ENCODE results near the gene LITAFD. TPM values are rescaled to one million over a fixed set of nuclear protein-coding genes. Genes with fewer than 3 reads are reported as not detected.
"Not testable (repeated sequence)": the region's sequence is repeated elsewhere in the genome, so short reads cannot be mapped to it uniquely, and the experiment has no call there.

Gene LITAFD
- polyA plus RNA-seq, 1 of the 3 experiments (the other 2 are of a cell fraction): not detected

GRCh38 chr16:8916541-8917225, 34.5 kb downstream of the LITAFD start:
- ChIA-PET CTCF (interaction anchor here (1.0 to 1.3 kb wide), 2 partner anchors 16 to 20 kb away, joined by 3 read pairs; no protein-coding TSS in a partner anchor), POLR2A (no interaction called here)
- peaks cover 67 to 80% of the 10 kb centered on the region in 2 experiments for H3K36me3 ChIP-seq (replicated peaks in 1 of 2; ENCODE audit: control insufficient read depth in 1 of 2, insufficient read depth in 2 of 2, low read length in 1 of 2)
- H3F3A ChIP-seq (replicated peaks; ENCODE audit: insufficient read depth): peaks cover 3% of the 10 kb centered on the region
- peaks cover 19% of the 10 kb centered on the region for H4K20me1 ChIP-seq (ENCODE audit: insufficient read depth)
- no peaks in the 10 kb centered on the region for H3K4me1 ChIP-seq (ENCODE audit: control insufficient read depth in 1 of 2, insufficient read depth in 2 of 2, low read depth in 1 of 2, low read length in 1 of 2)
- H3K9me2 ChIP-seq: no peaks in the 10 kb centered on the region
- TF ChIP-seq GABPA (IDR thresholded peaks at IDR 0.05; ENCODE audit: low read depth) (no peak), EZH2phosphoT487 (IDR thresholded peaks at IDR 0.05; ENCODE audit: borderline replicate concordance, low read depth) (no peak), EP300 (IDR thresholded peaks at IDR 0.05; ENCODE audit: borderline replicate concordance in 1 of 2, low read depth in 1 of 2, low read length in 1 of 2) (no peak), MXI1 (IDR thresholded peaks at IDR 0.05; ENCODE audit: low read depth, low read length) (no peak), TAF1 (IDR thresholded peaks at IDR 0.05; ENCODE audit: borderline replicate concordance, low read depth, low read length) (no peak), JUND (IDR thresholded peaks at IDR 0.05) (no peak), REST (IDR thresholded peaks at IDR 0.05; ENCODE audit: low read depth, low read length) (no peak), SIN3A (IDR thresholded peaks at IDR 0.05; ENCODE audit: borderline replicate concordance, low read depth, low read length) (no peak), ZBTB33 (IDR thresholded peaks at IDR 0.05; ENCODE audit: borderline replicate concordance, low read depth) (no peak), FOXM1 (IDR thresholded peaks at IDR 0.05; ENCODE audit: low read depth) (no peak), TCF12 (IDR thresholded peaks at IDR 0.05) (no peak), RFX5 (IDR thresholded peaks at IDR 0.05; ENCODE audit: low read length) (no peak)
- TF ChIP-seq, protein P1, sequence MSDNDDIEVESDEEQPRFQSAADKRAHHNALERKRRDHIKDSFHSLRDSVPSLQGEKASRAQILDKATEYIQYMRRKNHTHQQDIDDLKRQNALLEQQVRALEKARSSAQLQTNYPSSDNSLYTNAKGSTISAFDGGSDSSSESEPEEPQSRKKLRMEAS (IDR thresholded peaks at IDR 0.05; ENCODE audit: low read depth): no peak
- TF ChIP-seq, protein P2, sequence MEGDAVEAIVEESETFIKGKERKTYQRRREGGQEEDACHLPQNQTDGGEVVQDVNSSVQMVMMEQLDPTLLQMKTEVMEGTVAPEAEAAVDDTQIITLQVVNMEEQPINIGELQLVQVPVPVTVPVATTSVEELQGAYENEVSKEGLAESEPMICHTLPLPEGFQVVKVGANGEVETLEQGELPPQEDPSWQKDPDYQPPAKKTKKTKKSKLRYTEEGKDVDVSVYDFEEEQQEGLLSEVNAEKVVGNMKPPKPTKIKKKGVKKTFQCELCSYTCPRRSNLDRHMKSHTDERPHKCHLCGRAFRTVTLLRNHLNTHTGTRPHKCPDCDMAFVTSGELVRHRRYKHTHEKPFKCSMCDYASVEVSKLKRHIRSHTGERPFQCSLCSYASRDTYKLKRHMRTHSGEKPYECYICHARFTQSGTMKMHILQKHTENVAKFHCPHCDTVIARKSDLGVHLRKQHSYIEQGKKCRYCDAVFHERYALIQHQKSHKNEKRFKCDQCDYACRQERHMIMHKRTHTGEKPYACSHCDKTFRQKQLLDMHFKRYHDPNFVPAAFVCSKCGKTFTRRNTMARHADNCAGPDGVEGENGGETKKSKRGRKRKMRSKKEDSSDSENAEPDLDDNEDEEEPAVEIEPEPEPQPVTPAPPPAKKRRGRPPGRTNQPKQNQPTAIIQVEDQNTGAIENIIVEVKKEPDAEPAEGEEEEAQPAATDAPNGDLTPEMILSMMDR (IDR thresholded peaks at IDR 0.05): no peak
- TF ChIP-seq, protein P3, sequence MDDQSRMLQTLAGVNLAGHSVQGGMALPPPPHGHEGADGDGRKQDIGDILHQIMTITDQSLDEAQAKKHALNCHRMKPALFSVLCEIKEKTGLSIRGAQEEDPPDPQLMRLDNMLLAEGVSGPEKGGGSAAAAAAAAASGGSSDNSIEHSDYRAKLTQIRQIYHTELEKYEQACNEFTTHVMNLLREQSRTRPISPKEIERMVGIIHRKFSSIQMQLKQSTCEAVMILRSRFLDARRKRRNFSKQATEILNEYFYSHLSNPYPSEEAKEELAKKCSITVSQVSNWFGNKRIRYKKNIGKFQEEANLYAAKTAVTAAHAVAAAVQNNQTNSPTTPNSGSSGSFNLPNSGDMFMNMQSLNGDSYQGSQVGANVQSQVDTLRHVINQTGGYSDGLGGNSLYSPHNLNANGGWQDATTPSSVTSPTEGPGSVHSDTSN (IDR thresholded peaks at IDR 0.05): no peak
- TF ChIP-seq, protein P4, sequence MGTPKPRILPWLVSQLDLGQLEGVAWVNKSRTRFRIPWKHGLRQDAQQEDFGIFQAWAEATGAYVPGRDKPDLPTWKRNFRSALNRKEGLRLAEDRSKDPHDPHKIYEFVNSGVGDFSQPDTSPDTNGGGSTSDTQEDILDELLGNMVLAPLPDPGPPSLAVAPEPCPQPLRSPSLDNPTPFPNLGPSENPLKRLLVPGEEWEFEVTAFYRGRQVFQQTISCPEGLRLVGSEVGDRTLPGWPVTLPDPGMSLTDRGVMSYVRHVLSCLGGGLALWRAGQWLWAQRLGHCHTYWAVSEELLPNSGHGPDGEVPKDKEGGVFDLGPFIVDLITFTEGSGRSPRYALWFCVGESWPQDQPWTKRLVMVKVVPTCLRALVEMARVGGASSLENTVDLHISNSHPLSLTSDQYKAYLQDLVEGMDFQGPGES (IDR thresholded peaks at IDR 0.05; ENCODE audit: low read depth, low read length): no peak
- H3K27ac ChIP-seq (ENCODE audit: low read depth in 2 of 2, low read length in 1 of 2): no peak overlapping the region
- DNase-seq: no peak
- WGBS (ENCODE audit: low lambda C conversion rate): 93% methylated on average over 5 of the region's 5 CpGs
- H3K9ac ChIP-seq: no peak overlapping the region
- no peaks in the 10 kb centered on the region for H3K9me3 ChIP-seq
- no peak overlapping the region for H3K4me2 ChIP-seq
- no peaks in the 10 kb centered on the region for H3K27me3 ChIP-seq (ENCODE audit: insufficient read depth)
- no peak overlapping the region for H3K4me3 ChIP-seq (ENCODE audit: low read depth in 2 of 2, low read length in 1 of 2)
- peaks cover 39% of the 10 kb centered on the region for H3K79me2 ChIP-seq (ENCODE audit: insufficient read depth)
- no peak overlapping the region for H2AFZ ChIP-seq (ENCODE audit: low read depth)

- H3F3A ChIP-seq (replicated peaks; ENCODE audit: insufficient read depth); H2AFZ ChIP-seq (ENCODE audit: low read depth); H3K4me2 ChIP-seq; H3K27ac ChIP-seq (ENCODE audit: low read depth in 2 of 2, low read length in 1 of 2); DNase-seq; H3K4me1 ChIP-seq (ENCODE audit: control insufficient read depth in 1 of 2, insufficient read depth in 2 of 2, low read depth in 1 of 2, low read length in 1 of 2); POLR2A ChIA-PET; H3K4me3 ChIP-seq (ENCODE audit: low read depth in 2 of 2, low read length in 1 of 2); H3K9me3 ChIP-seq; H3K27me3 ChIP-seq (ENCODE audit: insufficient read depth); H3K9me2 ChIP-seq; H3K9ac ChIP-seq: not testable (repeated sequence)
- H3K36me3 ChIP-seq (replicated peaks in 1 of 2; ENCODE audit: control insufficient read depth in 1 of 2, insufficient read depth in 2 of 2, low read length in 1 of 2): peaks cover 67 to 76% of the 10 kb centered on the region in 2 experiments
- CTCF ChIA-PET: interaction anchor here (1.0 to 1.8 kb wide), 2 partner anchors 11 to 17 kb away, joined by 3 to 5 read pairs; no protein-coding TSS in a partner anchor
- H3K79me2 ChIP-seq (ENCODE audit: insufficient read depth): peaks cover 35% of the 10 kb centered on the region
- 95% methylated on average over 10 of the region's 10 CpGs for WGBS (ENCODE audit: low lambda C conversion rate)
- peaks cover 23% of the 10 kb centered on the region for H4K20me1 ChIP-seq (ENCODE audit: insufficient read depth)
Observed at GRCh38 chr16:8917336-8917735, 35.2 kb downstream of the LITAFD start.
